WTC11 (cell line): ENCODE data around the gene BCL2L1. TPM values are rescaled to one million over a fixed set of nuclear protein-coding genes. Genes with fewer than 3 reads are reported as not detected.

ENCODE experiments used
- ATAC-seq: fragments of 200-7000 bp; cut with Tn5 transposase; 2 replicates; pipeline ENCODE4 v1.10.0; 2021; ENCODE audit warnings: mild to moderate bottlenecking, moderate library complexity
- CTCF ChIA-PET: fragments of 300-600 bp; sonication (Branson Sonifier 250); formaldehyde crosslinking; loops from one replicate; lab custom pipeline; 2021; ENCODE audit warnings: antibody characterized with exemption; lab: Charles Lee
- POLR2A ChIA-PET: fragments of 350-600 bp; sonication (Branson Sonifier 250); formaldehyde crosslinking; loops from one replicate; lab custom pipeline; 2021; ENCODE audit warnings: antibody characterized with exemption; lab: Charles Lee
- DNase-seq: peaks from one replicate; pipeline ENCODE4 v3.0.0; 2021; ENCODE audit warnings: low spot score
- H3K27ac Mint-ChIP-seq: 2 replicates; pipeline ENCODE4 v1.8.0; 2021; ENCODE audit warnings: mixed read lengths
- H3K27me3 Mint-ChIP-seq: 2 replicates; pipeline ENCODE4 v1.8.0; 2021; ENCODE audit warnings: low read depth, mild to moderate bottlenecking, moderate library complexity, mixed read lengths
- H3K36me3 Mint-ChIP-seq: 2 replicates; pipeline ENCODE4 v1.8.0; 2021; ENCODE audit warnings: mixed read lengths
- H3K4me1 Mint-ChIP-seq: 2 replicates; pipeline ENCODE4 v1.8.0; 2022; ENCODE audit warnings: mixed read lengths
- H3K4me3 Mint-ChIP-seq: 2 replicates; pipeline ENCODE4 v1.8.0; 2021; ENCODE audit warnings: mild to moderate bottlenecking, moderate library complexity, mixed read lengths
- H3K9me3 Mint-ChIP-seq: 2 replicates; pipeline ENCODE4 v1.8.0; 2021; ENCODE audit warnings: mixed read lengths
- CBFB ChIP-seq: sonication (generic); formaldehyde crosslinking; IDR thresholded peaks from 2 replicates; pipeline ENCODE4 v1.8.1; 2022; ENCODE audit warnings: mild to moderate bottlenecking, low read depth, missing genetic modification reagents
- ESRRA ChIP-seq: sonication (generic); formaldehyde crosslinking; IDR thresholded peaks from 2 replicates; pipeline ENCODE4 v1.8.1; 2022; ENCODE audit warnings: mild to moderate bottlenecking, missing genetic modification reagents, borderline replicate concordance
- ETV6 ChIP-seq: sonication (generic); formaldehyde crosslinking; IDR thresholded peaks from 2 replicates; pipeline ENCODE4 v1.8.1; 2022; ENCODE audit warnings: mild to moderate bottlenecking, missing genetic modification reagents
- FOXK1 ChIP-seq: sonication (generic); formaldehyde crosslinking; IDR thresholded peaks from 2 replicates; pipeline ENCODE4 v1.8.0; 2022; ENCODE audit warnings: mild to moderate bottlenecking, moderate library complexity, missing genetic modification reagents
- MXD4 ChIP-seq: fragments of 250-450 bp; sonication (Bioruptor Pico); IDR thresholded peaks from 2 replicates; pipeline ENCODE4 v1.8.0; 2021; ENCODE audit warnings: mild to moderate bottlenecking, moderate library complexity, borderline replicate concordance
- MYBL2 ChIP-seq: sonication (generic); formaldehyde crosslinking; IDR thresholded peaks from 2 replicates; pipeline ENCODE4 v1.8.1; 2023; ENCODE audit warnings: mild to moderate bottlenecking, moderate library complexity, missing genetic modification reagents
- NFATC4 ChIP-seq: fragments of 250-450 bp; sonication (Bioruptor Pico); IDR thresholded peaks from 2 replicates; pipeline ENCODE4 v1.9.0; 2021; ENCODE audit warnings: mild to moderate bottlenecking
- NFYB ChIP-seq: sonication (generic); formaldehyde crosslinking; conservative IDR thresholded peaks from 2 replicates; pipeline ENCODE4 v1.8.0; 2022; ENCODE audit warnings: low read depth, missing genetic modification reagents
- OVOL2 ChIP-seq: fragments of 250-450 bp; sonication (Bioruptor Pico); IDR thresholded peaks from 2 replicates; pipeline ENCODE4 v1.9.0; 2021; ENCODE audit warnings: mild to moderate bottlenecking, borderline replicate concordance
- PRRX2 ChIP-seq: fragments of 250-450 bp; sonication (Bioruptor Pico); IDR thresholded peaks from 2 replicates; pipeline ENCODE4 v1.8.0; 2021; ENCODE audit warnings: mild to moderate bottlenecking
- TEAD1 ChIP-seq: sonication (generic); formaldehyde crosslinking; IDR thresholded peaks from 2 replicates; pipeline ENCODE4 v1.8.0; 2022; ENCODE audit warnings: mild to moderate bottlenecking, missing genetic modification reagents
- ZNF121 ChIP-seq: sonication (generic); formaldehyde crosslinking; IDR thresholded peaks from 2 replicates; pipeline ENCODE4 v1.8.0; 2023; ENCODE audit warnings: missing genetic modification reagents
- ZNF232 ChIP-seq: sonication (generic); formaldehyde crosslinking; IDR thresholded peaks from 2 replicates; pipeline ENCODE4 v1.8.0; 2022; ENCODE audit warnings: mild to moderate bottlenecking, missing genetic modification reagents
- ZNF671 ChIP-seq: fragments of 250-450 bp; sonication (Bioruptor Pico); IDR thresholded peaks from 2 replicates; pipeline ENCODE4 v1.8.0; 2021; ENCODE audit warnings: mild to moderate bottlenecking
- total RNA-seq: library from RNA; stranded (reverse); gene quantifications from 3 replicates; pipeline ENCODE4 v1.2.3, GENCODE V29; 2021
- TF ChIP-seq, protein P1 (sequence below): sonication (generic); formaldehyde crosslinking; IDR thresholded peaks from 2 replicates; pipeline ENCODE4 v1.8.1; 2023; ENCODE audit warnings: mild to moderate bottlenecking, missing genetic modification reagents
- TF ChIP-seq, protein P2 (sequence below): sonication (generic); formaldehyde crosslinking; IDR thresholded peaks from 2 replicates; pipeline ENCODE4 v1.8.0; 2022; ENCODE audit warnings: mild to moderate bottlenecking, missing genetic modification reagents
- TF ChIP-seq, protein P3 (sequence below): fragments of 250-450 bp; sonication (Bioruptor Pico); IDR thresholded peaks from 2 replicates; pipeline ENCODE4 v1.9.0; 2021; ENCODE audit warnings: mild to moderate bottlenecking, borderline replicate concordance

Gene BCL2L1
- total RNA-seq, 1 experiment from 2014 or later, result 62.0 TPM

DNA sequence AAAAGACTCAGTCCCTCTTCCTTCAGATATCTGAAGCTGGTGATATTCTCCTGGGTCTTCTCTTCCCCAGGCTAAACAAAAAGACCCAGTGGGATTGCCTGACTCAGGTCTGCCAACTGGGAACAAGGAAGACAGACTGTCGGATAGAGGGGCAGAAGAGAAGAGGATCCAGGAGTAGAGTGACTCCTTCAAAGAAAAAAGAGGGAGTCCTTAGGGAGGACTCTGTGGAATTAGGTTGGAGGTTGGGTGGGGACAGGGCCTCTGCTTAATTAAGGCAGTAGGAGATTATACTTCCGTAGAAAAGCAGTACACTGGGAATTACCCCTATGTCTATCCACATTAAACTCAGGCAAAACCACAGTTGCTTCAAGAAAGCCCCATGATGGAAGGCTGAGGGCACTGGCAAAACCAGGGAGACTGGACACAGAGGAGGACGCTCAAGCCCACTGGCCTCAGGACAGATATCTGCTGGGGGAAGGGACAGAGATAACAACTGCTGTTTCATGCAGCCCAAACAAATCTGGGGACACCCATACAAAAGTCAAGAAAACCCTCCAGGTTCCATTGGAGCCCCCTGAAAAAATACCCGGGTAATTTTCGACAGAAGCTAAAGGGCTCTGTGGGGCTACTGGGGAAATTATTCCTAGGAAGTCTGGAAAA is 5.7 kb downstream of the BCL2L1 start (continued):
- TF ChIP-seq ZNF671 (no peak), MXD4 (CRISPR knock-in tag) (no peak), NFYB (CRISPR knock-in tag) (no peak), CBFB (CRISPR knock-in tag) (no peak)

DNA sequence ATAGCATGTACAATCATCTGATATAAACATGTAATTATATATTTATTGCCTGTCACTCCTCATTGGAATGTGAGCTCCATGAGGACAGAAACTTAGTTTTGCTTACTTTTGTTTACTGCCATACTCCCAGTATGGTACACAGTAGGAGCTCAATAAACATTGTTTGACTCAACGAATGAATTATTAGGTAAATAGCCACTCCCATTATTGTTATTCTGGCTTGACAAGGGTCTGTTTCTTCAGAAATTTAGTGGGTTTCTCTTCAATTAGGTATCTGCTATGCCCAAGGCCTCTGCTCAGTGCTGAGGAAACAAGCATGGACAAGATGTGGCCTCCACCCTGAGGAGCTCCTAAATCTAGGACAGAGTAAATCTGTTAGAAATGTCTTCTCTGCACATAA is 6.3 kb downstream of the BCL2L1 start:
- peaks cover 33% of the 10 kb centered on the region for H3K36me3 Mint-ChIP-seq
- no peaks in the 10 kb centered on the region for H3K27me3 Mint-ChIP-seq
- no peak overlapping the region for H3K27ac Mint-ChIP-seq
- H3K4me3 Mint-ChIP-seq, result no peak overlapping the region
- H3K4me1 Mint-ChIP-seq, result peaks cover 91% of the 10 kb centered on the region
- TF ChIP-seq ZNF232 (CRISPR knock-in tag) (no peak), CBFB (CRISPR knock-in tag) (no peak)
- ATAC-seq (no peak), DNase-seq (no peak)
- no peaks in the 10 kb centered on the region for H3K9me3 Mint-ChIP-seq
- ChIA-PET CTCF (interaction anchor here (0.7 to 1.3 kb wide), 4 partner anchors 55 to 154 kb away, joined by 3 to 11 read pairs (median 4); no protein-coding TSS in a partner anchor), POLR2A (no interaction called here)

DNA sequence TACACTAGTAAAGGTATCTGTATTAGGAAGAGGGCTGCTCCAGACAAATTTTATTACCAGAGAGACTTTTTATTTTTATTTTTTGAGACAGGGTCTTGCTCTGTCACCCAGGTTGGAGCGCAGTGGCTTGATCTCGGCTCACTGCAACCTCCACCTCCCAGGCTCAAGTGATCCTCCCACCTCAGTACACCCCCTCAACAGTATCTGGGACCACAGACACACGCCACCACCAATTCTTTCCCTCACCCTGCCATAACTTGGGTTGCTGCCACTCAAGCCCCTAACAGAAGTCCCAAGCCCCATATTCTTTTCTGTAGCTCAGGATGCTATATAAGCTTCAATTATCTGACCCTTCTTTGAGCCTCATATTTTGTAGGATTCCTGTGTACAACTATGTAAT is 6.9 kb downstream of the BCL2L1 start:
- H3K27me3 Mint-ChIP-seq, result no peaks in the 10 kb centered on the region
- H3K4me1 Mint-ChIP-seq, result peaks cover 91% of the 10 kb centered on the region
- no peak for DNase-seq
- ChIA-PET CTCF (interaction anchor here (1.3 kb wide), 3 partner anchors 54 to 153 kb away, joined by 4 to 11 read pairs (median 5); no protein-coding TSS in a partner anchor), POLR2A (no interaction called here)
- H3K4me3 Mint-ChIP-seq, result no peak overlapping the region
- TF ChIP-seq, protein P1, sequence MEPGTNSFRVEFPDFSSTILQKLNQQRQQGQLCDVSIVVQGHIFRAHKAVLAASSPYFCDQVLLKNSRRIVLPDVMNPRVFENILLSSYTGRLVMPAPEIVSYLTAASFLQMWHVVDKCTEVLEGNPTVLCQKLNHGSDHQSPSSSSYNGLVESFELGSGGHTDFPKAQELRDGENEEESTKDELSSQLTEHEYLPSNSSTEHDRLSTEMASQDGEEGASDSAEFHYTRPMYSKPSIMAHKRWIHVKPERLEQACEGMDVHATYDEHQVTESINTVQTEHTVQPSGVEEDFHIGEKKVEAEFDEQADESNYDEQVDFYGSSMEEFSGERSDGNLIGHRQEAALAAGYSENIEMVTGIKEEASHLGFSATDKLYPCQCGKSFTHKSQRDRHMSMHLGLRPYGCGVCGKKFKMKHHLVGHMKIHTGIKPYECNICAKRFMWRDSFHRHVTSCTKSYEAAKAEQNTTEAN (CRISPR knock-in tag), result no peak
- TF ChIP-seq TEAD1 (CRISPR knock-in tag) (no peak), ESRRA (CRISPR knock-in tag) (no peak), NFYB (CRISPR knock-in tag) (no peak), NFATC4 (CRISPR knock-in tag) (no peak), PRRX2 (CRISPR knock-in tag) (no peak), FOXK1 (CRISPR knock-in tag) (no peak), ETV6 (CRISPR knock-in tag) (no peak), ZNF121 (CRISPR knock-in tag) (no peak), MYBL2 (CRISPR knock-in tag) (no peak), OVOL2 (no peak)
- TF ChIP-seq, protein P2, sequence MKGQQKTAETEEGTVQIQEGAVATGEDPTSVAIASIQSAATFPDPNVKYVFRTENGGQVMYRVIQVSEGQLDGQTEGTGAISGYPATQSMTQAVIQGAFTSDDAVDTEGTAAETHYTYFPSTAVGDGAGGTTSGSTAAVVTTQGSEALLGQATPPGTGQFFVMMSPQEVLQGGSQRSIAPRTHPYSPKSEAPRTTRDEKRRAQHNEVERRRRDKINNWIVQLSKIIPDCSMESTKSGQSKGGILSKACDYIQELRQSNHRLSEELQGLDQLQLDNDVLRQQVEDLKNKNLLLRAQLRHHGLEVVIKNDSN (CRISPR knock-in tag), result no peak
- TF ChIP-seq, protein P3, sequence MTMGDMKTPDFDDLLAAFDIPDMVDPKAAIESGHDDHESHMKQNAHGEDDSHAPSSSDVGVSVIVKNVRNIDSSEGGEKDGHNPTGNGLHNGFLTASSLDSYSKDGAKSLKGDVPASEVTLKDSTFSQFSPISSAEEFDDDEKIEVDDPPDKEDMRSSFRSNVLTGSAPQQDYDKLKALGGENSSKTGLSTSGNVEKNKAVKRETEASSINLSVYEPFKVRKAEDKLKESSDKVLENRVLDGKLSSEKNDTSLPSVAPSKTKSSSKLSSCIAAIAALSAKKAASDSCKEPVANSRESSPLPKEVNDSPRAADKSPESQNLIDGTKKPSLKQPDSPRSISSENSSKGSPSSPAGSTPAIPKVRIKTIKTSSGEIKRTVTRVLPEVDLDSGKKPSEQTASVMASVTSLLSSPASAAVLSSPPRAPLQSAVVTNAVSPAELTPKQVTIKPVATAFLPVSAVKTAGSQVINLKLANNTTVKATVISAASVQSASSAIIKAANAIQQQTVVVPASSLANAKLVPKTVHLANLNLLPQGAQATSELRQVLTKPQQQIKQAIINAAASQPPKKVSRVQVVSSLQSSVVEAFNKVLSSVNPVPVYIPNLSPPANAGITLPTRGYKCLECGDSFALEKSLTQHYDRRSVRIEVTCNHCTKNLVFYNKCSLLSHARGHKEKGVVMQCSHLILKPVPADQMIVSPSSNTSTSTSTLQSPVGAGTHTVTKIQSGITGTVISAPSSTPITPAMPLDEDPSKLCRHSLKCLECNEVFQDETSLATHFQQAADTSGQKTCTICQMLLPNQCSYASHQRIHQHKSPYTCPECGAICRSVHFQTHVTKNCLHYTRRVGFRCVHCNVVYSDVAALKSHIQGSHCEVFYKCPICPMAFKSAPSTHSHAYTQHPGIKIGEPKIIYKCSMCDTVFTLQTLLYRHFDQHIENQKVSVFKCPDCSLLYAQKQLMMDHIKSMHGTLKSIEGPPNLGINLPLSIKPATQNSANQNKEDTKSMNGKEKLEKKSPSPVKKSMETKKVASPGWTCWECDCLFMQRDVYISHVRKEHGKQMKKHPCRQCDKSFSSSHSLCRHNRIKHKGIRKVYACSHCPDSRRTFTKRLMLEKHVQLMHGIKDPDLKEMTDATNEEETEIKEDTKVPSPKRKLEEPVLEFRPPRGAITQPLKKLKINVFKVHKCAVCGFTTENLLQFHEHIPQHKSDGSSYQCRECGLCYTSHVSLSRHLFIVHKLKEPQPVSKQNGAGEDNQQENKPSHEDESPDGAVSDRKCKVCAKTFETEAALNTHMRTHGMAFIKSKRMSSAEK, result no peak
- peak overlapping the region; percentile 78 for H3K27ac Mint-ChIP-seq
- peaks cover 33% of the 10 kb centered on the region for H3K36me3 Mint-ChIP-seq
- H3K9me3 Mint-ChIP-seq, result no peaks in the 10 kb centered on the region
- ATAC-seq, result no peak
